PC-9 (cell line): ENCODE results near the gene RAB20.

Source experiments
- EZH2 ChIP-seq: fragments of 200-600 bp; sonication (generic); IDR thresholded peaks from 2 replicates; pipeline ENCODE4 v1.8.0; 2017; ENCODE audit warnings: antibody characterized with exemption, low read depth
- TF ChIP-seq, protein P1 (sequence below): fragments of 200-600 bp; sonication (generic); conservative IDR thresholded peaks from 2 replicates; pipeline ENCODE4 v1.6.1; 2017; ENCODE audit warnings: mixed run types, antibody characterized with exemption, mild to moderate bottlenecking, moderate library complexity

DNA sequence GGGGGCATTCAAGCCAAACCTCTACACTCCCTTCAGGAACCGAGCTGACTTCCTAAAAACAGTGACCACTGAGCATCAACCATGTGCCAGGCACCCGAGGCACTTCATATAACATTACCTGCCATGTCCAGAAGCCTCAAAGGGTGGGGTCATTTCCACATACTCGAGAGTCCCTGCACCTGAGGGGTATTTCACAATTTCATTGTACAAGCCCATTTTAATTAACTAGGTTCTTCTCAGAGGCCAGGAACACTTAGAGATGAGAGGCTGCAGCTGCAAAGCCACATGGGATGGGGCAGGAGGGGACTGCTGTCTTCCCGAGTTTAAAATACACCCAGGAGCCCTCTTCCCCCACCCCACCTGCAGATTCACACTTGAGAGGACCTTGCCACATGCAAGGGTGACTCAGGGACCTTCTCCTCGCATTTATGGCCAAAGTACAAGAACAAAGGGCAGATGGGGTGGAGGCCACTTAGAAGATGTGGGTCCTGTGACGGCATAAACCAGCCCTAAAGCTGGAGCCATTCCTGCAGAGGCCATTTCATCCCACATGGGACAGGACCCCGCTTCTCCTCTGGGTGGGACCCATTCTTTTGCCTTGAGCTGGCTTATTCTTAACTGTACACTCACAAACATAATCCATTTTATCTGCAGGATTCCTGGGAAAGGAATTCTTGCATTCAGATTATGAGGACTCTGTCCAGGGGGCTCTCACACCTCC lies 43.9 kb downstream of the RAB20 start:
- TF ChIP-seq, protein P1, sequence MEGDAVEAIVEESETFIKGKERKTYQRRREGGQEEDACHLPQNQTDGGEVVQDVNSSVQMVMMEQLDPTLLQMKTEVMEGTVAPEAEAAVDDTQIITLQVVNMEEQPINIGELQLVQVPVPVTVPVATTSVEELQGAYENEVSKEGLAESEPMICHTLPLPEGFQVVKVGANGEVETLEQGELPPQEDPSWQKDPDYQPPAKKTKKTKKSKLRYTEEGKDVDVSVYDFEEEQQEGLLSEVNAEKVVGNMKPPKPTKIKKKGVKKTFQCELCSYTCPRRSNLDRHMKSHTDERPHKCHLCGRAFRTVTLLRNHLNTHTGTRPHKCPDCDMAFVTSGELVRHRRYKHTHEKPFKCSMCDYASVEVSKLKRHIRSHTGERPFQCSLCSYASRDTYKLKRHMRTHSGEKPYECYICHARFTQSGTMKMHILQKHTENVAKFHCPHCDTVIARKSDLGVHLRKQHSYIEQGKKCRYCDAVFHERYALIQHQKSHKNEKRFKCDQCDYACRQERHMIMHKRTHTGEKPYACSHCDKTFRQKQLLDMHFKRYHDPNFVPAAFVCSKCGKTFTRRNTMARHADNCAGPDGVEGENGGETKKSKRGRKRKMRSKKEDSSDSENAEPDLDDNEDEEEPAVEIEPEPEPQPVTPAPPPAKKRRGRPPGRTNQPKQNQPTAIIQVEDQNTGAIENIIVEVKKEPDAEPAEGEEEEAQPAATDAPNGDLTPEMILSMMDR = no peak
- no peak for TF ChIP-seq EZH2
